ENCODE measurements around the gene BPIFB6. TPM values are rescaled to one million over a fixed set of nuclear protein-coding genes. Genes with fewer than 3 reads are reported as not detected.

Gene BPIFB6, protein sequence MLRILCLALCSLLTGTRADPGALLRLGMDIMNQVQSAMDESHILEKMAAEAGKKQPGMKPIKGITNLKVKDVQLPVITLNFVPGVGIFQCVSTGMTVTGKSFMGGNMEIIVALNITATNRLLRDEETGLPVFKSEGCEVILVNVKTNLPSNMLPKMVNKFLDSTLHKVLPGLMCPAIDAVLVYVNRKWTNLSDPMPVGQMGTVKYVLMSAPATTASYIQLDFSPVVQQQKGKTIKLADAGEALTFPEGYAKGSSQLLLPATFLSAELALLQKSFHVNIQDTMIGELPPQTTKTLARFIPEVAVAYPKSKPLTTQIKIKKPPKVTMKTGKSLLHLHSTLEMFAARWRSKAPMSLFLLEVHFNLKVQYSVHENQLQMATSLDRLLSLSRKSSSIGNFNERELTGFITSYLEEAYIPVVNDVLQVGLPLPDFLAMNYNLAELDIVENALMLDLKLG
- total RNA-seq: not detected

DNA sequence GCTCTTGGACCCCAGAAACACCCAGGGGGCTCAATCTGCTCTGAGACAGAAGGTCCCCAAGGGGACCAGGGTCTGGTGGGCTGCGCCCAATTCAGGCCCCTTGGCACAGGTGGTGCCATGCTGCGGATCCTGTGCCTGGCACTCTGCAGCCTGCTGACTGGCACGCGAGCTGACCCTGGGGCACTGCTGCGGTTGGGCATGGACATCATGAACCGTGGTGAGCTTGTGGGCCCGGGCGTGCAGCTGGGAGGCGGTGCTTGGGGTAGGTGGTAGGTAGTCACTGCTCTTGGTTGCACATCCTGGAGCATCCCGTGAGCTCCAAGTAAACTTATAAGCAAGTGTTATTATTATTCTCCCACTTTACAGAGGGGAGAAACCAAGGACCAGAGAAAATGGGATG, at the start of gene BPIFB6:
TSS of gene BPIFB6 (plus strand) at position 118 of the 400 bp plus-strand sequence. CDS start at position 118, 0 bp downstream.
- no peak for ATAC-seq

- ATAC-seq: no peak
Measured at GRCh38 chr20:32982617-32983458, 48.6 kb upstream of the BPIFB6 start.

DNA sequence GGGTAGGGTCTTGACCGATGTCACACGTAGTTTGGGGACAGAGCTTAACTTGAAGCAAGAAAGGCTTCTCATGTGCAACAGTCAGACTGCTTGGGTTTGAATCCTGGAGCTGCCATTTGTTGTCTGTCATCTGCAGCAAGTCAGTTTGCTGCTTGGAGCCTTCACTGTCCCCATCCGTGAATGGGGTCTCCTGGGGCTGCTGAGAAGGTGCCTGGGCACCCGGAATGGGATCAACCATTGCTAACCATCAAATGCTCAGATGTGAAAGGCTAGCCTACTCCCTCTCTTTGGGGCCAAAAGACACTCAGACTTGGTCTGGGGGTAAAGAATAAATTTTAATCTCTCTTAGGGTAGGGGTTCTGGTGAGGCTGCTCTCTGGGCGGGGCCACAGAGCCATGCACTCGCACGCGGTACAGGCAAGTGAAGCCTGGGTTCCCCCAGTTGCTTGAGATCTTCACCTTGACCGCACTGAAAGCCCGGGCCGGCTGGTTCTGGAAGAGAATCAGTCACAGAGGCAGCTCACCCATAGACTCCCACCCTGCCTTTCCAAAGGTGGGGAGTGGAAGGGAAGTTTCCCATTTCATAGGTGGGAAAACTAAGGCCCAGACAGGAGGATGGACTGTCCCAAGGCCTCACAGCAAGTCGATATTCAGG, 47.9 kb upstream of the BPIFB6 start:
- ATAC-seq: no peak

- no peak for ATAC-seq
Measured at GRCh38 chr20:32984196-32984595, 47.3 kb upstream of the BPIFB6 start.

GRCh38 chr20:32984631-32985354, 46.7 kb upstream of the BPIFB6 start:
- no peak for ATAC-seq

GRCh38 chr20:32985596-32985995, 45.9 kb upstream of the BPIFB6 start:
- ATAC-seq: no peak

DNA sequence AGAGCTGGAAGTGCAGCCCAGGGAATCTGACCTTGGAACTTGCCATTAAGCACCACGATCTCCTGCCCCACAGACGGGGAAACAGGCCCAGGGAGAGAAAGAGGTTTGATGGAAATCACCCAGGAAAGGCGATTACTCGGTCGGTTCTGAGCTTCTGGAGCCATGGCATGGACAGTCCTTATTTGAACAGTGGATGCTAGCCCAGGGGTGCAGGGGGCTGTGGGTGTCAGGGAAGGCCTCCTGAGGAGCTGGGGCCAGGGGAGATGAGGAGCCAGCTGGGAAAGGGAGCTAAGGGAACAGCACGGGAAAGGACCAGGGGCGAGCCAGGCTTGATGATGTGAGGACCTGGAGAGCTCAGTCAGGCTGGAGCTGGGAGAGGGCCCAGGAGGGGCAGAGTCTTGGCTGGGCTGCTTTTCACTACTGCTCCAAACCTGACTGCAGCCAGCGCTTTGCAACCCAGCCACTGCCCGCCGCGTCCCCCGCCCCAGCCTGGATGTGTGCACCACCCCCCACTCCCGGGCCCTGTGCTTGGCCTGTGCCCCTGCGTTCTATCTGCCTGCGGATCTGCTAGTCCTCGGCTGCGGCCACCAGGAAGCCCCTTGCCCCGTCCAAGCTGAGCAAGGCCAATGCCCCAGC, 45.0 kb upstream of the BPIFB6 start:
- no peak for ATAC-seq

- ATAC-seq: no peak
Measured at GRCh38 chr20:32987044-32987825, 44.2 kb upstream of the BPIFB6 start.

DNA sequence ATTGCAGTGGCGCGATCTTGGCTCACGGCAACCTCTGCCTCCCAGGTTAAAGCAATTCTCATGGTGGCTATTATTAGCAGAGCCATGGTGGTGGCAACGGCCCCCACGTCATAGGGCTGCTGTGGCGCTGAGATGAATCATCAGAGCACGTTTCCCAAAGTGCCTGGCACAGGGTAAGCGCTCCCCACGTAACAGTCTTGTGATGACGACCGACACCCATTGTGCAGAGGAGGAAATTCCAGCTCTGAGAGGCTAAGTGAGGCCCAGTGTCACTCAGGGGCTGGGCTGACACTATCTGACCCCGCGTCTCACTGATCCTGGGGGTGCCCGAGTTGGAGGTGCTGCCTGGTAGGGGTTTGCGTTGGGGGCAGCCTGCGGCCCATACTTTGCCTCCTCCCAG, 43.4 kb upstream of the BPIFB6 start:
- ATAC-seq: no peak

- no peak for ATAC-seq
Measured at GRCh38 chr20:32989507-32990283, 41.8 kb upstream of the BPIFB6 start.

GRCh38 chr20:32990426-32990825, 41.0 kb upstream of the BPIFB6 start:
- no peak for ATAC-seq

GRCh38 chr20:32991383-32991782, 40.1 kb upstream of the BPIFB6 start:
- ATAC-seq: no peak

- ATAC-seq: no peak
Measured at GRCh38 chr20:32991792-32992641, 39.4 kb upstream of the BPIFB6 start.

DNA sequence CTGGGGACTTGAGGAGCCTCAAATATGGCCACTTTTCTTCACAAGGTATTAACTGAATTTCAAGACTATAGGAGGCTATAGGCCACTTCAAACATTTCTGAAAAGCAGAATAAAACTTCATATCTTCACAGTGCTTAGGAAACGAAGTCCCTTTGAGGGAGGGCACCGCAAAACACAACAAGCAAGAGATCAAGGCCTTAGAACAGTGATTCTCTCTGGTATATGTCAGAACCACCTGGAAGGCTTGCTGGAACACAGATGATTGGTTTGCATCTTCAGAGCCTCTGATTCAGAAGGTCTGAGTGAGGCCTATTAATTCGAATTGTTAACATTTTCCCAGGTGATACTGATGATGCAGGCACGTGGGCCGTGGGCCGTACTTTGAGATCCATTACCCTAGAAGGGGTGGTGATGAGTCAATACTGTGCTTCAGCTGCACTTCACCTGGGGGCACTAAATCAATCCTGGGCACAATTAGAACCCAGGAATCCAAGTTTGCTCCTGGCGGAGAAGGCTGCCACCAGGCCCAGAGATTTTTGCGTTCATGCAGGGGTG, 37.9 kb upstream of the BPIFB6 start:
- ATAC-seq: no peak

- no peak for ATAC-seq
Measured at GRCh38 chr20:32995802-32996201, 35.6 kb upstream of the BPIFB6 start.

DNA sequence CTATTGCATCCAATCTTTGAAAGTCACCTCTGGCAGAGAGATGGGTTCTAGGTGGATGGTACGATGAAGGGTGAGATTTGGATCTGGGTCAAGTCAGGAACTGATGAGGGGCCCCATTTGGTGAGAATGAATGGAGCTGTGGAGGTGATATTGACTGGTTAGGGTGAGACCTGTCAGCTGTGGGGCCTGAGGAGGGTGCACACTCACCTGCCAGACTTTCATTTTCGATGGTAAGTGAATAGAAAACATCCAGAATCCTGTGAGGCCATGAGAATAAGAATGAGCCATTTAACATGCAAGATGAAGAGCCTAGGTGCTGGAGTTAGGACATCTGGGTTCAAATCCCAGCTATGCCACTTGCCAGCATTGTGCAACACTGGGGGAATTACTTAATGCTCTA, 34.0 kb upstream of the BPIFB6 start:
- no peak for ATAC-seq

DNA sequence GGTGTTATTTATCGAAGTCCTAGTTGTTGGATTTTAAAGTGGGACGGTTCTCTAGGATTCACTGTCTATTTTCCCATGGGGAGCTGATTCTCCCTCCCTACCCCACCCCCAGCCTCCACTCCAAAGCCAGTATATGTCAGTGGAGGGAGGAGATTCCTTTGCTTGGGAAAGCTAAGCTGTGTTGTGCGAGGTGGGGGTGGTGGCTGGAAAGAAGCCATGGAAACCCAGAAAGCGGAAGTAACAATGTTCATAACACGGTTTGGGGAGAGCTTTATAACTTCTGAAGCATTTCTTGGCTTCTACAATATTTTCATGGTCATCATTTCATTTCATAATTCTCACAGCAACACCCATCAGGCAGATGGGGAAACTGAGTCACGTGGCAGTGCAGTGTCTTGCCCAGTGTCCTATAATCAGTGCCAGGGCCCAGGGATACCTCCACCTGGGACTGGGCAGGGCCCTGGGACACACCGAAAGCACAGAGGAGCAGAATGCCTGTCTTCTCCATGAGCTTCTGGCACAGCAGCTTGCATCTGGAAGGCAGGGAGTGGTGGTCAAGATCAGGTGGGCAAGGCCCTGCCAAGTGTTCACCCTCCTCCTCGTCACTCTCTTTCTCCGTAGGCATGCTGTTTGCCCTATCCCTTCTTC, 31.7 kb upstream of the BPIFB6 start:
- no peak for ATAC-seq

- ATAC-seq: peak; percentile 65
Measured at GRCh38 chr20:33000802-33001466, 30.5 kb upstream of the BPIFB6 start.
